NB4 (cell line): ENCODE data around the gene INPP4A.

Source experiments
- MYC ChIP-seq: IDR thresholded peaks from 2 replicates; pipeline ENCODE4 v1.6.1; 2011; ENCODE audit warnings: low read depth, low read length
- POLR2A ChIP-seq: IDR thresholded peaks from 2 replicates; pipeline ENCODE4 v1.6.1; 2011; ENCODE audit warnings: mild to moderate bottlenecking; ENCODE audit not compliant: insufficient read length; ENCODE audit errors: extremely low read depth
- TF ChIP-seq, protein P1 (sequence below): IDR thresholded peaks from one replicate; pipeline ENCODE4 v1.5.1; 2012; ENCODE audit warnings: low read depth, low read length

DNA sequence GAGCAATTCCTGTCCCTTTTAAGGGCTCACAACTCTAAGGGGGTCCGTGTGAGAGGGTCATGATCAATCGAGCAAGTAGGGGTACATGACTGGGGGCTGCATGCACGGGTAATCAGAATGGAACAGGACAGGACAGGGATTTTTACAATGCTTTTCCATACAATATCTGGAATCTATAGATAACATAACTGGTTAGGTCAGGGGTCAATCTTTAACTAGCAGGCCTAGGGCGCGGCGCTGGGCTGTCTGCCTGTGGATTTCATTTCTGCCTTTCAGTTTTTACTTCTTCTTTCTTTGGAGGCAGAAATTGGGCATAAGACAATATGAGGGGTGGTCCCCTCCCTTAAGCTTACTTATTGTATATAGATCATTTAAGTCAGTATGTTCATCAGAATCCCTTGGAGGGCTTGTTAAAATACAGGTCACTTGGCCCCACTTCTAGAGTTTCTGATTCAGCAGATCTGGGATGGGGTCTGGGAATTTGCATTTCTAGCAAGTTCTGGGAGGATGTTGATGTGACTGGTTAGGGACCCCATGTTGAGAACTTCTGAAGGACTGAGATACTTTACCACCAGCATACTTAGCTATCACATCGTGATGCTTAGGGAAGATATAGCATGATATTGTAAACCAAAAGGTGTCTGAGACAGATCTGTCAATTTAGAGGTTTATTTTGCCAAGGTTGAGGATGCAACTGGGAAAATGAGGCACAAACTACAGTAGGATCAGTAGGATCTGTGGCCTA lies 2.8 kb upstream of the INPP4A start:
- TF ChIP-seq, protein P1, sequence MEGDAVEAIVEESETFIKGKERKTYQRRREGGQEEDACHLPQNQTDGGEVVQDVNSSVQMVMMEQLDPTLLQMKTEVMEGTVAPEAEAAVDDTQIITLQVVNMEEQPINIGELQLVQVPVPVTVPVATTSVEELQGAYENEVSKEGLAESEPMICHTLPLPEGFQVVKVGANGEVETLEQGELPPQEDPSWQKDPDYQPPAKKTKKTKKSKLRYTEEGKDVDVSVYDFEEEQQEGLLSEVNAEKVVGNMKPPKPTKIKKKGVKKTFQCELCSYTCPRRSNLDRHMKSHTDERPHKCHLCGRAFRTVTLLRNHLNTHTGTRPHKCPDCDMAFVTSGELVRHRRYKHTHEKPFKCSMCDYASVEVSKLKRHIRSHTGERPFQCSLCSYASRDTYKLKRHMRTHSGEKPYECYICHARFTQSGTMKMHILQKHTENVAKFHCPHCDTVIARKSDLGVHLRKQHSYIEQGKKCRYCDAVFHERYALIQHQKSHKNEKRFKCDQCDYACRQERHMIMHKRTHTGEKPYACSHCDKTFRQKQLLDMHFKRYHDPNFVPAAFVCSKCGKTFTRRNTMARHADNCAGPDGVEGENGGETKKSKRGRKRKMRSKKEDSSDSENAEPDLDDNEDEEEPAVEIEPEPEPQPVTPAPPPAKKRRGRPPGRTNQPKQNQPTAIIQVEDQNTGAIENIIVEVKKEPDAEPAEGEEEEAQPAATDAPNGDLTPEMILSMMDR: no peak
- no peak for TF ChIP-seq POLR2A
- TF ChIP-seq MYC: no peak
